GM19238 (cell line): ENCODE results near the gene BMERB1.

ENCODE experiments used
- DNase-seq: peaks from one replicate; pipeline ENCODE4 v3.0.0; 2011; ENCODE audit warnings: low spot score; ENCODE audit not compliant: insufficient read length

Gene BMERB1

GRCh38 chr16:15493466-15494180, 59.2 kb downstream of the BMERB1 start:
- DNase-seq = no peak

- no peak for DNase-seq
Measured at GRCh38 chr16:15494236-15494635, 59.8 kb downstream of the BMERB1 start.

- DNase-seq = no peak
Measured at GRCh38 chr16:15495898-15496297, 61.5 kb downstream of the BMERB1 start.

- DNase-seq = no peak
Measured at GRCh38 chr16:15498427-15499175, 64.2 kb downstream of the BMERB1 start.

- no peak for DNase-seq
Measured at GRCh38 chr16:15502041-15502725, 67.8 kb downstream of the BMERB1 start.

- no peak for DNase-seq
Measured at GRCh38 chr16:15506441-15506840, 72.1 kb downstream of the BMERB1 start.

- DNase-seq = no peak
Measured at GRCh38 chr16:15507301-15507958, 73.0 kb downstream of the BMERB1 start.

- DNase-seq = no peak
Measured at GRCh38 chr16:15507959-15508627, 73.7 kb downstream of the BMERB1 start.

- DNase-seq = no peak
Measured at GRCh38 chr16:15509051-15509592, 74.7 kb downstream of the BMERB1 start.

- DNase-seq = no peak
Measured at GRCh38 chr16:15509593-15510535, 75.5 kb downstream of the BMERB1 start.

- DNase-seq = no peak
Measured at GRCh38 chr16:15510992-15511391, 76.6 kb downstream of the BMERB1 start.

GRCh38 chr16:15511759-15512487, 77.5 kb downstream of the BMERB1 start:
- DNase-seq = no peak

GRCh38 chr16:15513156-15513555, 78.8 kb downstream of the BMERB1 start:
- DNase-seq = no peak

- DNase-seq = no peak
Measured at GRCh38 chr16:15515992-15516391, 81.6 kb downstream of the BMERB1 start.

GRCh38 chr16:15516609-15517008, 82.2 kb downstream of the BMERB1 start:
- DNase-seq = no peak

GRCh38 chr16:15517743-15518377, 83.5 kb downstream of the BMERB1 start:
- DNase-seq = no peak

- no peak for DNase-seq
Measured at GRCh38 chr16:15518381-15519351, 84.3 kb downstream of the BMERB1 start.
